ENCODE measurements around the gene ITIH5. TPM values are rescaled to one million over a fixed set of nuclear protein-coding genes. Genes with fewer than 3 reads are reported as not detected.

Gene ITIH5
- total RNA-seq, 2 experiments from 2014 or later = not detected

GRCh38 chr10:7511612-7512011, 155.2 kb downstream of the ITIH5 start:
- H3K27ac ChIP-seq (ENCODE audit: low read depth, low read length, poor library complexity, severe bottlenecking) = no peak overlapping the region
- DNase-seq (ENCODE audit: low spot score) = no peak
- H2AFZ ChIP-seq (ENCODE audit: low read length) = peak overlapping the region; percentile 89; the same call in 1 of the 2 replicates
- CTCF ChIA-PET (ENCODE audit: unreplicated experiment) = no interaction called here
- POLR2A ChIA-PET = no interaction called here
- no peak overlapping the region for H3K4me2 ChIP-seq (ENCODE audit: low read length)
- no peak for TF ChIP-seq EZH2phosphoT487 (IDR thresholded peaks at IDR 0.05; ENCODE audit: borderline replicate concordance, low read depth, low read length)
- TF ChIP-seq CTCF (conservative IDR thresholded peaks at IDR 0.05; ENCODE audit: low read length) = no peak
- no peaks in the 10 kb centered on the region for H3K9me2 ChIP-seq (ENCODE audit: insufficient read depth, low read length)
- H3K4me3 ChIP-seq (ENCODE audit: low read depth, low read length, poor library complexity, severe bottlenecking) = no peak overlapping the region
- no peaks in the 10 kb centered on the region for H3K79me2 ChIP-seq (ENCODE audit: insufficient read depth, low read depth, low read length)
- BruUV-seq (replicated peaks) = no TSS peak
- peaks cover 24% of the 10 kb centered on the region for H3K36me3 ChIP-seq (ENCODE audit: insufficient read depth, low read length)
- peaks cover 26% of the 10 kb centered on the region; the same call in 1 of the 2 replicates for H3K9me3 ChIP-seq (ENCODE audit: low read length)
- peaks cover 46% of the 10 kb centered on the region for H3K4me1 ChIP-seq (ENCODE audit: insufficient read depth, low read length, poor library complexity, severe bottlenecking)
- no peaks in the 10 kb centered on the region for H4K20me1 ChIP-seq (ENCODE audit: insufficient read depth, low read length)
- intact Hi-C loops (cut with micrococcal nuclease; ENCODE audit: unreplicated experiment) = loop anchor here (2.0 kb wide), 1 partner anchor 41 kb away; no protein-coding TSS in a partner anchor

Other genes with a start within 250 kb of the ITIH5 start
- not detected in 2 replicates for gene ITIH2, start 36.4 kb upstream of the ITIH5 start, total RNA-seq (2014; rRNA removed; shearing (Covaris generic))
- not detected in 2 replicates for gene ITIH2, start 36.4 kb upstream of the ITIH5 start, total RNA-seq (2022)
- 12.0 and 14.3 TPM in 2 replicates for gene KIN, start 121.0 kb upstream of the ITIH5 start, total RNA-seq (2014; rRNA removed; shearing (Covaris generic))
- 13.6 and 15.5 TPM in 2 replicates for gene KIN, start 121.0 kb upstream of the ITIH5 start, total RNA-seq (2022)
- gene ATP5F1C, start 121.2 kb upstream of the ITIH5 start, total RNA-seq (2014; rRNA removed; shearing (Covaris generic)) = 221 and 242 TPM in 2 replicates
- gene ATP5F1C, start 121.2 kb upstream of the ITIH5 start, total RNA-seq (2022) = 283 and 304 TPM in 2 replicates
- gene TAF3, start 151.5 kb upstream of the ITIH5 start, total RNA-seq (2014; rRNA removed; shearing (Covaris generic)) = 3.8 and 4.4 TPM in 2 replicates
- gene TAF3, start 151.5 kb upstream of the ITIH5 start, total RNA-seq (2022) = 11.1 and 12.0 TPM in 2 replicates

Data from OCI-LY7 (cell line).